GM12872 (cell line): ENCODE results near the gene IFT43.

Experiments
- CTCF ChIP-seq: IDR thresholded peaks from 3 replicates; pipeline ENCODE4 v1.5.1; 2011; ENCODE audit warnings: low read depth, mild to moderate bottlenecking, low read length, moderate library complexity; ENCODE audit not compliant: insufficient read depth

IFT43 gene

DNA sequence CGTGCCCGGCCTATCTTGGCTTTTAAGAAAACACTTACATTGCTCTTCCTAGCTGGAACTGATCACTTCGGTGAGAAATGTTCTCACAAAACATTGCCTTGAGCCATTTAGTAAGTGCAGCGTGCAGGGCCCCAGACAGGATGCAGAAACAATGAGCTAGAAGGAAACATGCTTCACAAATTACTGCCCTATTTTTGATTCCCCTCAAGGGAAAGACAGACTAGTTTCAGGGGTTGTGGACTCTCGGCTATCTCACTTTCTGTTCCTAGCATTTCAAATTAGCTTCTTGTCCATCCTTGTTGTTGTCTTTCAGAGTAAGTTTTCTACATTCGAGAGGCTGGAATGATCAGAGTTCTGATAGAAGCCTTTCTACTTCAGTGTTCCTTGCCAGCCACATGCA is 25.3 kb upstream of the IFT43 start:
- no peak for TF ChIP-seq CTCF

- no peak for TF ChIP-seq CTCF
Measured at GRCh38 chr14:75961662-75962061, 23.9 kb upstream of the IFT43 start.

- TF ChIP-seq CTCF: no peak
Measured at GRCh38 chr14:75967866-75968265, 17.7 kb upstream of the IFT43 start.

DNA sequence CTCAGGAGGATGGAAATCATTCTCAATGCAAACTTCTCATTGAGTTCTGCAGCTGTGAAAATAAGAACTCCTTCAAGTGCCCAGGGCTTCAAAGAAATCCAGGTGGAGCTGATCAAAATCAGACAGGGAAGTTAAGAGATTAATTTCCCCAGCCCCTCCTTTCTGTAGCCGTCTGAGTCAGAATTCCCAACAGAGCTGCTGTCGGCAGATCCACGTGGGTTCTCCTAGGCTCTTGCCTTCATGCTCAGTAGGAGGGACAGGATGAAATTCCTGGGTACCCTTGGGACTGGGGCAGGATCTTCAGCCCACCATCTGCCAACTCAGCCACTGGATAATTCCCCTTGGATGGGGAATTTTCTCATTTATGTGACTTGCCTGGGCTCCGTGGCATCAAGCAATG is 17.1 kb upstream of the IFT43 start:
- TF ChIP-seq CTCF: no peak

DNA sequence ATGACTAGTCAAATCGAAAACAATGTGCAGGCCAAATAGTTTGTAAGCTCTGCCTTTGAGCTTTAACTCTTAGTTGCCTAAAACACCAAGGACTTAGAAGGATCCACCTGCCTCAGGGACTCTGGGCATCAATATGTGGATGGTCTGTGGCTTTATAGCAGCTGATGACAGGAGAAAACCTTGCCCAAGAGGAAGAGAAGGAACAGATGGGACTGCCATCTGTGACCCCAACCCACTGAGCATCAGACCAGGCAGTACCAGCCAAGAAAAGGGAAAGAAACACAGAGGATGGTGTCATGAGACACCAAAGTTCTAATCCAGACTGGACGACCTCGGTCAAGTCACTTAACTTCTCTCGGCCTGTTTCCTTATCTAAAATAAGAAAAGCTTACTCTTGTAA is 16.4 kb upstream of the IFT43 start:
- TF ChIP-seq CTCF: no peak

GRCh38 chr14:75969891-75970290 is 15.7 kb upstream of the IFT43 start:
- TF ChIP-seq CTCF: no peak

GRCh38 chr14:75970989-75971388 is 14.6 kb upstream of the IFT43 start:
- TF ChIP-seq CTCF: no peak

DNA sequence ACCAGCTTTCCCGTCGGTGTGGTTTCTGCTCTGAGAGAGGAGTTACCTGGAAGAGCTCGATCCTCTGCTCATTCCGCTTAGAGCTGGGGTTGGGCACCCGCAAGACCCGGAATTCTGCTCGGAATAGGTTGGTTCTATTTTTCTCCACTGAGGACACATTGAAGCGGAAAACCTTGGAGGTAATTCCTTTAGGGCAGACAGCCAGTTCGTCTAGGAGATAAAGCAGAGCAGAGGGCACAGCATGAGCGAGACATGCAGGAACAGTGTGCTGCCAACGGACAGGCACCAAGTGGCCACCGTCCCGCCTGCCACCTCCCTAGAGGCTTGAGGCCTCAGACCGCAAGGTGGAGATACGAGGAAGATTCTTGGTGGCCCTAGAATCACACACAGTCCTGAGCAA is 14.1 kb upstream of the IFT43 start:
- TF ChIP-seq CTCF: no peak
